GM10248 (cell line): ENCODE measurements around the gene CWF19L2.
"Not testable (repeated sequence)": the region's sequence is repeated elsewhere in the genome, so short reads cannot be mapped to it uniquely, and the experiment has no call there.

ENCODE experiments used
- CTCF ChIA-PET: fragments of 300-600 bp; sonication (Branson Sonifier 250); formaldehyde crosslinking; extraction: SDS; loops from one replicate; lab custom pipeline; 2021; ENCODE audit warnings: antibody characterized with exemption; lab: Yijun Ruan, JAX
- POLR2A ChIA-PET: fragments of 350-650 bp; sonication (Branson Sonifier 250); formaldehyde crosslinking; extraction: SDS; loops from one replicate; lab custom pipeline; 2020; ENCODE audit warnings: antibody characterized with exemption; lab: Yijun Ruan, JAX
- DNase-seq: peaks from one replicate; pipeline ENCODE4 v3.0.0; 2012; ENCODE audit errors: extremely low spot score
- CTCF ChIP-seq: IDR thresholded peaks from 2 replicates; pipeline ENCODE4 v1.5.1; 2012; ENCODE audit warnings: mild to moderate bottlenecking, low read depth; ENCODE audit errors: extremely low read depth, missing control alignments, control extremely low read depth

Gene CWF19L2

DNA sequence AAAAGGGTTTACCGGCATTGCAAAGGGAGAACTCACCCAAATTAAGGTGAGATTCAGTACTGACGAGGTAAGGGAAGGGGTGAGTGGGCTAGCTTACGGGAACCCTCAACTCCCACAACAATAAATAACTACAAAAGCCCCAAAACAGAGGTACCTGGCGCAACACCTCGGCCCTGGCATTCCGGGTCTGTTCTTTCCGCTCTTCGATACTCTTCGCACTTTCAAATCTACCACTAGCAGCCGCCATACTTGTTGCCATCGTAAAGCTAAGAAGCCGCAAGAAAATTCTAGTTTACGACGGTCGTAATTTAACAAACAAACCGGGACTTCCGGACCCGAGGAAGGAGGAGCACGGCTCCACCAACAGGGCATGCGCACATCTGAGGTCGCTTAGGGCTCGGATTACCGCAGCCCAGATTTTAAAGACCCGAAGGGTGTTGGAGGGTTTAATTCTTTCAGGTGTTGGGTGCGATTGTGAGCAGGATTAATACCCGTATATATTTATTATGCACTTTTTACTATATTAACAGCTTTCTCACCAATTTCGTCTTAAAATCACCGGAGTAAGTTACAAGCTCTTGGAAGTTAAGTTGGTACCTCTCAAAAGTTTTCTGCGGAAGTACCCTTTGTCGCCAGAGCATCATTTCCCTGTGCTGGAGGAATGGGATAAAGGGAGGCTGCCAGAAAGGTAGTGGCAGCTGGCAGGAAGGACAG, at the start of gene CWF19L2:
Gene CWF19L2, minus strand, starts transcription at position 268 of the 714 bp plus-strand sequence. Its CDS starts 9 bp downstream, at position 259.
- POLR2A ChIA-PET = no interaction called here
- no peak for TF ChIP-seq CTCF
- CTCF ChIA-PET = interaction anchor here (0.9 to 1.5 kb wide), 6 partner anchors 11 to 106 kb away, joined by 3 to 9 read pairs (median 3); no protein-coding TSS in a partner anchor
- peak; percentile 88 for DNase-seq

- no peak for DNase-seq
- ChIA-PET POLR2A (no interaction called here), CTCF (interaction anchor here (1.1 to 1.8 kb wide), 2 partner anchors 10 to 12 kb away, joined by 3 read pairs; no protein-coding TSS in a partner anchor)
- TF ChIP-seq CTCF = no peak
Observed at GRCh38 chr11:107505647-107506225, 48.1 kb upstream of the CWF19L2 start.

DNA sequence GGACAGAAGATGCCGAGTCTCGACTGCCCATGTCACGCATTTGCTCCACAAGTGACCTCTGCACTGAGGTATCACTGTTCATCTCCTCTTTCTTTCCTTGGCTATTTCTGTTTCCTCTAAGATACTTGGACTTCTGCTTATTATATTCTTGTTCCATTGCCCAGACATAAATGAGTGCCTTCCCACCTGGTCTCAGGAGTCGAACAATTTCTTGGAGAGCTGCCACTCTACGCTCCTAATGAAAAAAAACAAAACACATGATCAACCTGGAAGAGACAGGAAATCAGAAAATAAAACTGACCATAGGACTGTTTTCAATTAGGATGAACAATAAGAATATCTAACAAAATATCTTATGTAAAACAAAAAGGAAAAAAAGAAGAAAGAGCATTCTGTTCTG, 47.4 kb upstream of the CWF19L2 start:
- DNase-seq = no peak
- CTCF ChIA-PET = interaction anchor here (1.8 kb wide), 1 partner anchor 9 kb away, joined by 3 read pairs; no protein-coding TSS in a partner anchor
- no peak for TF ChIP-seq CTCF
- POLR2A ChIA-PET = no interaction called here

- ChIA-PET POLR2A (no interaction called here), CTCF (interaction anchor here (1.0 to 1.5 kb wide), 2 partner anchors 14 to 44 kb away, joined by 3 to 4 read pairs; partner anchors contain the start of gene CWF19L2)
- no peak for DNase-seq
- no peak for TF ChIP-seq CTCF
Observed at GRCh38 chr11:107501713-107502112, 44.1 kb upstream of the CWF19L2 start.

GRCh38 chr11:107497371-107497770, 39.7 kb upstream of the CWF19L2 start:
- POLR2A ChIA-PET, DNase-seq, CTCF ChIA-PET: not testable (repeated sequence)

DNA sequence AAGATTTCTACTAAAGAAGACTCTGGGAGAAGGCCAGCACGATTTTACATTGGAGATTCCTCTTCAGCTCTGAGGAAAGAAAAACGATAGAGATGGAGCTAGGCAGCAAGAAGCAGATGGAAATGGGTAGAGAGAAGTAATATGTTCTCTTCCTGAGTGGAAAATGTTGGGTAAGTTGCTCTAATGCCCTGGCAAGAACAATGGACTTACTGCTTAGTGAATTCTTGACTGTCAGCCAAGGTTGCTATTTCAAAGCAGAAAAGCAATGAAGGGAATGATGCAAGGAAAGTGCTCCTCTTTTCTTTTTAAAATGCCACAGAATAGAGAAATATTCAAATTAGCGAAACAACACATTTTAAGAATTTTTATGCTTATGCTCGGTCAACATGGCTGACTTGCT, 38.4 kb upstream of the CWF19L2 start:
- CTCF ChIA-PET = interaction anchor here (0.9 to 1.3 kb wide), 2 partner anchors 10 to 11 kb away, joined by 3 read pairs; no protein-coding TSS in a partner anchor
- DNase-seq = no peak
- TF ChIP-seq CTCF = no peak
- POLR2A ChIA-PET = no interaction called here

DNA sequence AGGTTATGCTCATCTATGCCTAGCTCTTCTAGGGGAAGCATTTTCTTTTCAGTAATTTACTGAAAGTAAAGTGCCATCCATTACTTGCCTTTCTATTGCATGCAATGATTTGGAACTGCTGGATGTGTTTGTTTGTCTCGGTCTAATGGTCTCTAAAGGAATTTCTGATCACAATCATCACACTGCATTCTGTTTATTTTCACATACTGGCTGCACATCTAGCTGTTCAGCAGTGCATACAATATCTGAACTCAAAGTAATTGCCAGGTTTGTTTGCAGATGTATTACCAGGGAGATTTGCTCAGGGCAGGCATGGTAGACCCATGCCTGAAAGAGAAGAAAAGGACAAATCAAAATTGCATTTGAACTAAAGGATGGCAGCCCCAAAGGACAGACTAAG, 36.4 kb upstream of the CWF19L2 start:
- POLR2A ChIA-PET = no interaction called here
- CTCF ChIA-PET = interaction anchor here (1.2 to 2.0 kb wide), 2 partner anchors 12 to 16 kb away, joined by 3 to 6 read pairs; no protein-coding TSS in a partner anchor
- TF ChIP-seq CTCF = no peak
- no peak for DNase-seq
